NCI-H345 (cell line): ENCODE results near the gene REXO1.

Source experiments
- DNase-seq: peaks from one replicate; lab custom pipeline; 2025; lab: John Stamatoyannopoulos, UW

REXO1 gene

DNA sequence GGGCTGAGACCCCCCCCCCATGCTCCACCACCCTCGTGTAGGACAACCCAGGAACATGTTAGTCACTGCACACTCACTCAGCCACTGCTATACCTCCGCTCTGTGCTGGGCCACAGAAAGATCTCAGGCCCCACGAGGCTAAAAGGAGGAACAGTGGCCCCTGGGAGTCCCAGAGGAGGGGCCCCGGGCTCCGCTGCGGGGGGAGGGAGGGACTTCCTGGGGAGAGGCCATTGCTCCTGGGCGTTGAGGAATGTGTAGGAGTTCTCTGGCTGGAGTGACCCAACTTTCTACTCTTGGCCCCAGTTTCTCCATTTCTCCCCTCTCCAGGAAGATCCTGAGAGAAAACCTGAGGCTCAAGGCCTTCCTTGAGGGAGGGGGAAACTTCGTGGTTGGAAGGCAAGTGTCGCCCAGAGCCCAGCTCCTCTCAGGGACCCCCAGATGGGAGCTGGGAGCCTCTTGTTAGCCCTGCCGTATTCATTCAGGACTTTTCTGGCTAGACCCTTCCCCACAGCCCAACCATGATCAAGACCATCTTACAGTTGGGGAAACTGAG is 81.4 kb downstream of the REXO1 start:
- no peak for DNase-seq

GRCh38 chr19:1765904-1766799 is 82.1 kb downstream of the REXO1 start:
- DNase-seq: no peak
